Limb (tissue), 2 donors: ENCODE data around the gene SRSF9.

Experiments used
- DNase-seq, 2 donors: peaks; one replicate each; pipeline ENCODE4 v3.0.0-alpha.2; 2016; ENCODE audit errors: extremely low spot score in 2 of 2

The SRSF9 gene

DNA sequence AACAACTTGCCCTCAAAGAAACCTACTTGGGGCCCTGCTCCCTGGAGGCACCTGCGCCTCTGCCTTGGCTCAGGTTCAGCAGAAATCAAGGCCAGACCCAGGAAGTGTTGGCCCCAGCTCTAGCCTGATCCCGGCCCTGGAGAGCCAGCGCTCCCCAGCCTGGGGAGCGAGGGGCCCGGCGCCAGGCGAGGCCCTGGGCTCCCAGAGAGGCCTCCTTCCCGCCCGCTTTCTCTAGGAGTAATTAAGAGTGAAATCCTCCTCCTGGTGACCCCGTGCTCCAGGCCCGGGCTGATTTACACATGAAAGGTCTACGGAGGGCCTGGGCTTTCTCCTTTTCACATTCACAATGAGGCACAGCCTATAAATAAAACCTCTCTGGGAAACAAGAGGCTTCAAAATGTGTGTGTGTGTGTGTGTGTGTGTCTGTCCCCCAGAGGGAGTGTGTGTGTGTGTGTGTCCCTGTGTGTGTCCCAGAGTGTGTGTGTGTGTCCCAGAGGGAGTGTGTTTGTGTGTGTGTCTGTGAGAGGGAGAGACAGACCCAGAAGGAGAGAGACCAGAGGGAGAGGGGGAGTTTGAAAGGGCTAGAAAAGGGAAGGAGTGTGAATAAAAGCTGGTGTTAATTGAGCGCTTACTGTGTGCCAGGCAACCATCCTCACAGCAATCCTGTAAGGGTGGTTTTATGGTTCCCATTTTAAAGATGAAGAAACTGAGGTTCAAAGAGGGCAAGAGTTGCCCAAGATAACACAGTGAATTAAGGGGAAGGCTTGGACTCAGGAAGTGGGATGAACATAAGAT is 55.5 kb downstream of the SRSF9 start:
- no peak for DNase-seq

DNA sequence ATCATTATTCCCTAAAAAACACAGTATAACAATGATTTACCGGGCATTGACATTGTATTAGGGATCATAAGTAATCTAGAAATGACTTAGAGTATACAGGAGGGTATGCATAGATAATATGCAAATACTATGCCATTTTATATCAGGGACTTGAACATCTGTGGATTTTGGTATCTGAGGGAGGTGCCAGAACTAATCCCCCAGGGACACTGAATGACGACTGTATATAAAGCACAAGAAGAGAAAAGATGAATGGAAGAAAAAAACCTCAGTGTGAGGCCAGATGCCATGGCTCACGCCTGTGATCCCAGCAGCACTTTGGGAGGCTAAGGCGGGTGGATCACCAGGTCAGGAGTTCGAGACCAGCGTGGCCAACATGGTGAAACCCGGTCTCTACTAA is 57.1 kb downstream of the SRSF9 start:
- DNase-seq, result no peak
